GM21447 (cell line): ENCODE measurements around the gene KLF1.
"Not testable (repeated sequence)": the region's sequence is repeated elsewhere in the genome, so short reads cannot be mapped to it uniquely, and the experiment has no call there.

Experiments
- ATAC-seq: cut with Tn5 transposase; IDR thresholded peaks from one replicate; pipeline ENCODE4 v1.9.1; 2021; ENCODE audit not compliant: unreplicated experiment

KLF1 gene

DNA sequence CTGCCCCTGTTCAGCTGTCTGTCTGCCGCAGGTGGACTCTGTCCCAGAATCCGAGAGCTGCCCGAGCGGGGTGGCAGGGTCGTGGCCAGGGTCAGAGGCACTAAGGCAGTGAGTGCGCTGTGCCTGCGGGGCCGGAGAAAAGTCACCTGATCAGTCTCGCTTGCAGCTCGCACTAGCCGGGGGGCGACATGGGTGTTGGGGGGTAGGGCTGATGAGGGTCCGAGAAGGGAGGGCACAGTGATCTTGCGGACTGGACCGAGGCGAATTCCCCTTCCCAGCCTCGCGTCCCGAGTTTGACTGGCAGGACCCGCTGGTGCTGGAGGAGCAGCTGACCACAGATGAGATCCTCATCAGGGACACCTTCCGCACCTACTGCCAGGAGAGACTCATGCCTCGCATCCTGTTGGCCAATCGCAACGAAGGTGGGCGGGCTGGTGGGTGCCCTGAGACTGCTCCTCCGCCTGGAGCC, 4.6 kb upstream of the KLF1 start:
- no peak for ATAC-seq

DNA sequence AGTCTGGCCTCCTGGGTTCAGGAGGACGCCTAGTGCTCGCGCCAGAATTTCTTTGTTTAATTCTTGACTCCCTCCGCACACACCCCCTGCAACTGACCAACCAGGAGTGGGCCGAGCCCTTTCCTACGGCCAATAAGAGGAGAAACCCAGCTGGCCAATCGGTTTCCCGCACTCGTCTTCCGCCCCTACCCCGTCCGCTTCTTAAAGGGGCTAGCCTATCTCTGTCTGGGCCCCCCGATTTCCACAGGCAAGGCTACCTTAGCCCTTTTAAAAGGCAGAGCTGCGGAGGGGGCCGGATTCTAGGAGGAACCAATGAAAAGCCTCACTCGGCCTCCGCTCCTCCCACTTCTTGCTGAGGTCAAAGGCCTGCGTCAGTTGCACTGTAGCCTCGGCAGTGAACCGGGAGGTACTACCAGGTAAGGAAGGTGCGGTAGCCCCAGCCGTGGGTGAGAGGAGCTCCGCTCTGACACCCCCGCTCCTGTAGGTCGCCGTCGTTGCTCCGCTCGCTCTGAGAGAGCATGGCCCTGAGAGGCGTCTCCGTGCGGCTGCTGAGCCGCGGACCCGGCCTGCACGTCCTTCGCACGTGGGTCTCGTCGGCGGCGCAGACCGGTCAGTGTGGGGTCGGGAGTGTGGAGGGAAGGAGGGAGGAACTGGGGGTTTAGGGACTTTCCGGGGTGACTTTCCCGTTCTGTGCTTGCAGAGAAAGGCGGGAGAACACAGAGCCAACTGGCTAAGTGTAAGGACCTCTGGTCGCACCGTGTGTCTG, 4.0 kb upstream of the KLF1 start, which contains the start of gene GCDH:
GCDH (plus strand) TSS at position 374 of the 766 bp plus-strand sequence; CDS start at position 519, 145 bp downstream.
- peak; percentile 92 for ATAC-seq

DNA sequence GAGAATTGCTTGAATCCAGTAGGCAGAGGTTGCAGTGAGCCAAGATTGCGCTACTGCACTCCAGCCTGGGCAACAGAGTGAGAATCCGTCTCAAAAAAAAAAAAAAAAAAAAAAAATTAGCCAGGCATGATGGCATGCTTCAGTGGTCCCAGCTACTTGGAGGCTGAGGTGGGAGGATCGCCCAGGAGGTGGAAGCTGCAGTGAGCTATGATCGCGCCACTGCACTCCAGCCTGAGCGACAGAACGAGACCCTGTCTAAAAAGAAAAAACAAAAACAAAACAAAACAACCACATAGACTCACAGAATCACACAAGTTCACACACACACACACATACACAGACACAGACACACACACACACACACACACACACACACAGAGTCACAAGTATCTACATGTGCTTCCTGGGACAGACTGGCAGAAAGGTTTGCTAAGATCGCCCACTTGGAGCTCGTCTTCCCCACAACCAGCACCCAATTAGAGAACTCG, 3.3 kb upstream of the KLF1 start:
- not testable (repeated sequence) for ATAC-seq

DNA sequence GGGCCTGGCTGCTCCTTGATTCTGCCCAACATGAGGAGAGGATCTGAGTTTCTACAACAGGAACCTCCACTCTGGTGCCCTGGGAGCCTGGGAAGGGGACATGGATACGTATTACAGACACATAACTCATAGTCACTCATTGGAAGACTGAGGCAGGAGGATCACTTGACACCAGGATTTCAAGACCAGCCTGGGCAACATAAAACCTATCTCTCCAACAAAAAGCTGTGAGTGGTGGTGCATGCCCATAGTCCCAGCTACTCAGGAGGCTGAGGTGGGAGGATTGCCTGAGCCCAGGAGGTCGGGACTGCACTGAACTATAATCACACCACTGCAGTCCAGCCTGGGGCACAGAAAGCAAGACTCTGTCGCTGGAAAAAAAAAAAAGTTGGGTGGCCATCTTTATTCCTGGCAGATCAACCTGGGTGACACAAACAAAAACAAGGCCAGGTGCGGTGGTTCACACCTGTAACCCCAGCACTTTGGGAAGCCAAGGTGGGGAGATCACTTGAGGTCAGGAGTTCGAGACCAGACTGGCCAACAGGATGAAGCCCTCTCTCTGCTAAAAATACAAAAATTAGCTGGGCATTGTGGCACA, 1.1 kb upstream of the KLF1 start:
- no peak for ATAC-seq

DNA sequence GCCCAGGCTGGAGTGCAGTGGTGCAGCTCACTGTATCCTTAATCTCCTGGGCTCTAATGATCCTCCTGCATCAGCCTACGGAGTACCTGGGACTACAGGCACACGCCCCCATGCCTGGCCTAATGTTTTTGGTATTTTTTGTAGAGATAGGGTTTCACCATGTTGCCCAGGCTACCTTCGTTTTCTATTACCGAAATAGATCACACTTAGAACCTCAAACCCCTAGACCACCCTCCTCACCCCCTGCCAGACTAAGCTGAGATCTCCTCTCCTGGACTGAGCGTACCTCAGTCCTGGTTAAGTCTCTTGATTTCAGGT, 391 bp downstream of the KLF1 start:
- ATAC-seq: no peak

DNA sequence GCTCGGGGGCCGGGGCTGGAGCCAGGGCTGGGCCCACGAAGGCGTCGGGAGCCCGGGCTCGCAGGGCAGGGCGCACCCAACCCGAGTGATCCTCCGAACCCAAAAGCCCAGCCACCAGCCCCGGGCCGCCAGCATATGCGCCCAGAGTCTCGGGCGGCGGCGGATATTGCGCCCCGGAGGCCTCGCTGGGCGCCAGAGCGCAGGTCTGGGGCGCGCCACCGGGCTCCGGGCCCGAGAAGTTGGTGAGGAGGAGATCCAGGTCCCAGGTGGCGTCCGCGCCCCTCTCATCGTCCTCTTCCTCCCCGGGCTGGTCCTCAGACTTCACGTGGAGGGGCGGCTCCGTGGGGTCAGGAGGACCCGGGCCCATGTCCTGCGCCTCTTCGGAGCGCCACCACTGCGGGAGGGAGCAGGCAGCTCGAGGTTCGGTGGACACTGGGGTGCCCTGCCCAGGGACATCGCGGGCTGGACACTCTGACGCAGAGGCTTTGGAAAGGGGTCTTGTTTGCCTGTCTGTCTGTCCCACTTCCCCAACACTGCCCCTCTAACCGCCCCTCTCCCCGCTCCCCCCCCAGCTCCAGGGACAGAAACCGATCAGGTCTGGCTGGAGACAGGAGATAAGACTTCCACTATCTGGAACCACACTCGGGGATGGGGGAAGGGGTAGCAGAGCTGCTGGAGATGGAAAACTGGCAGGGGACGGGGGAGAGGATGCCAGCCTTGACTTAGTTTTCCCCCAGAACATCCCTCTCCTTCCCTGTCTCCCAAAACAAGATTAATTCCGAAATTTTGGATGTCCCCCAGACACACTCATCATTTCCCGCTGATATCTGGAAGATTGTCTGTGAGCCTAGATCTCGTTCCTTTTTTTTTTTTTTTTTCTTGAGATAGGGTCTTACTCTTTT, 1.0 kb downstream of the KLF1 start:
- no peak for ATAC-seq

DNA sequence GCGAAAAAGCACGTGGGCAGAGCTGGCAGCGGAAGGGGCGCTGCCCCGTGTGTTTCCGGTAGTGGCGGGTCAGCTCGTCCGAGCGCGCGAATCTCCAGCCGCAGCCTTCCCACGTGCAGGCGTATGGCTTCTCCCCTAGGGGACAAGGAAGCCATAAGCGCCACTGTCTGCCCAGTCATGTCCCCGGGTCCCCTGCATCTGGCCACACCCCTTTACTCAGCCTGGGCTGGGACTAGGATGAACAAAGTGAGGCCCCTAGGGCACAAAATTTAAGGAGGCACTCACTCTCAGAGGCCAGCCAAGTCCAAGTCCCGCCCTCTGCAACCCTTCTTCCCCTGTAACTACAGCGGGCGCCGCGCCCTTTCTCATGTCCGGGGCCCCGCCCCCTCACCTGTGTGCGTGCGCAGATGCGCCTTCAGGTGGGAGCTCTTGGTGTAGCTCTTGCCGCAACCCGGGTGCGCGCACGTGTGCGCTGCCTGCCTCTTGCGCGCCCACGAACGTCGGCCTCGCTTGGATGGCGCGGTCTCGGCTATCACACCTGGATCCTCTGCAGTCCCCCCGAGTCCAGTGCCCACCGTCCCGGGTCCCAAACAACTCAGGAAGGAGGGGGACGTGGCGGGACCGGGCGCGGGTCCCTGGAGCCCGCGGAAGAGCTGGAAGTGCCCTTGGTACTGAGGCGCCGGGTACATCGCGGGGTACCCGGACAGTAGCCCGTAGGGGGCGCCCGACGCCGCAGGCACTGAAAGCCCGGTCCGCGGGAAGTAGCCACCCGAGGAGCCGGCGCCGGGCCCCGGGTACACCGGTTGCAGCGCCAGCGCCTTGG, 1.9 kb downstream of the KLF1 start:
- ATAC-seq: no peak

DNA sequence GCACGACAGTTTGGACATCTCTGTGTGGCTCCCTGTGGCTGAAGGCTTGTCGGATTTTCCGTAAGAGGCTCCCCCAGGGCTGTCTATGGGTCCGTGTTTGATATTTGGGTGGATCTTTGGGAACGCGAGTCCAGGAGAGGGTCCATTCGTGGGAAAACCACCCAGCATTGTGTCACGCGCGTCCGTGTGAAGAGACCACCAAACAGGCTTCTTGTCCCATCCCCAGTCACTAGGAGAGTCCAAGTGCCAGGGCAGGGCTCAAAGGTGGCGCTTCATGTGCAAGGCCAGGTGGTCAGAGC, 2.4 kb downstream of the KLF1 start:
- no peak for ATAC-seq

DNA sequence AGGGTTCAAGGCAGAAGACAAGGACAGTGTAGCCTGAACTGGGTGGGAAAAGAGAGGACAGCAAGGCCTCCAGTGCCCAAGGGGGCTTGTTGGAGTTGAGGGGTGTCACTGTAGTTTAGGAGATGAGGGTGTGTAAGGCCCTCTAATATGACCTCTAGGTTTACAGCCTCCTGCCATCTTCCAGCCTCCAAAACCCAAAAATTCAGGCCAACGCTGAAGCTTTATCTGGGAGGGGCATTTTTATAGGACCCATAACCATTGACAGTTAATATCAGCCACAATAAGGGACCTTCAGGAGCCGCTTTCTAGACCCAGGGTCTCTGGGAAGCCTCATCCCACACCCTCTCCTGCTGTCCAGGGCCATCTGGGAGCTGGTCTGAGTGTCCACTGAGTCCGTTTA, 2.8 kb downstream of the KLF1 start:
- no peak for ATAC-seq

DNA sequence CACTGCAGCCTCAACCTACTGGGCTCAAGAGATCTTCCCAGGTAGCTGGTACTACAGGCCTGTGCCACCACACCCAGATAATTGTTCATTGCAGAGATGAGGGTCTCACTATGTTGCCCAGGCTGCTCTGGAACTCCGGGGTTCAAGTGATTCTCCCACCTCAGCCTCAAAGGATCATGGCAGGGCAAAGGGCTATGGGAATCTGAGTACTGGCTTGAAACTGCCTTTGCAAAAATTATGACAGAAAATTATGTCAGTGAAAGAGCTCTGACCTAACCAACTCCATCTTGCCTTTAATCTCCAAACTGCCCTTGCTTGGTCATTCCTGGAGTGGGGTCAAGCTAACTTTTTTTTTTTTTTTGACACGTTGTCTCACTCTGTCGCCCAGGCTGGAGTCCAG, 4.4 kb downstream of the KLF1 start:
- no peak for ATAC-seq

DNA sequence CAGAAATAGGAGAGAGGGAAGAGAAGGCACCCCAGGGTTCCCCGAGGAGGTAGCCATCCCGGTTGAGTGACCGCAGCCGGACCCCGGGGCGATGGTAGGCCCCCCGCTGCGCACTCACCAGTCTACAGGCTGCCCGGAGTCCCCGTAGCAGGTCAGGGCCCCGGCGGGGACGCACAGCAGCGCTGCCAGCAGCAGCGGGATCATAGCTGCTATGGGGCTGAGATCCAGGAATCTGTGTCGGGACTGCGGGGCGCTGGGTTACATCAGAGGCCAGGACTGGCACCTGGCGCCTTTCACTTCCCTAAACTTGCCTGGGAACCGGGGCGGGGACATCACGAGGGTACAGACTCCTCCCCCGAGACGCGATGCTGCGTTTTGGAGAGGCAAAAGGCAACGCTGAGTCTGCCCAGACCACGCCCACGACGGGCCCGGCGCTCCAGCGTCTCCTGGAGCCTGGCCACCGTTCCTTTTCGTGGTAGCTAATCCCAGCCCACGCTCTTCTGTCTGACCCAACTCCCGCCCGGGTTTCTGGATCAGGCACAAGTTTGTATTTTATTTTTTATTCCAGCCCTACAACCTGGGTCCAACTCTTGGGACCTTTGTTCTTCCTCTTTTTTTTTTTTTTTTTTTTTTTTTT, 5.7 kb downstream of the KLF1 start, which contains the start of gene DNASE2:
DNASE2 (minus strand) TSS at position 278 of the 637 bp plus-strand sequence; CDS start at position 204, 74 bp downstream.
- ATAC-seq: peak; percentile 82

DNA sequence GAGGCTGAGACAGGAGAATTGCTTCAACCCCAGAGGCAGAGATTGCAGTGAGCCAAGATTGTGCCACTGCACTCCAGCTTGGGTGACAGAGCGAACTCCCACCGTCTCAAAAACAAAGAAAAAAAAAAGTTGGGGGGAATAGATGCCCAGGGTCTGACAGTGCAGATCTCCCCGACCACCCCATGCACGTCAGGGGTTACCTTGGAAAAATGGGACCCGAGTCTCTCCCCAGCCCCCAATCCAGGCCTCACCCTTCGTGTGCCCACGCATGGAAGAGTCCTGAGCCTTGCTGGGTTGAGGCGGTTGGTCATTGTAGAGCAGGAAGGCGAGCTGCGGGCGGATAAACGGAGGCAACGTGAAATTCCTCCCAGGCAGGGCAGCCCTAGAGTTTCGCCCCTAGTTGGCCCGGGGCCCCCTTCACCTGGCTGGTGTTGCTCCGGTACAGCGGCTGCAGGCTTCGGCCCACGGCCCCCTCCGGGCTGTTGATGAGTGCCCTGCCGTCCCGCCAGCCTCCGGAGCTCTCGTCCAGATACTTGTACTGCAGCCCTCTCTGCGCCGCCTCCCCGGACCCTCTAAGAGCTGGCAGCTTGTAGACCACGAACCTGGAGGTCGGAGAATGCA, 6.3 kb downstream of the KLF1 start:
- peak; percentile 26 for ATAC-seq

DNA sequence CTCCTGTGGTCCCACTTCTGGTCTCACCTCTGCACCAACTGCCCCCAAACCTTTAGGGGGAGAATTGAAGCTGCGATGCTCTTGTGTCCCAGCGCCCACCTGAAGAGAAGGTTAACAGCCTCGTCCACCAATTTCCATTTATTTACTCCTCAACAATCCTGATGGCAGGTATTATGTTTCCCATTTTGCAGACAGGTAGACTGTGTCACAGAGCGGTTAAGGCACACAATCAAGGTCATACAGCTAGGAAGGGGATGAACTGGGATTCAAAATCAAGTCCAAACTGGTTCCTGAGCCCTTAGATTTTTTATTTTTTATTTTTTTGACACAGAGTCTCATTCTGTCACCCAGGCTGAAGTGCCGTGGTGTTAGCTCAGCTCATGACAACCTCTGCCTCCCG, 11.9 kb downstream of the KLF1 start:
- no peak for ATAC-seq

DNA sequence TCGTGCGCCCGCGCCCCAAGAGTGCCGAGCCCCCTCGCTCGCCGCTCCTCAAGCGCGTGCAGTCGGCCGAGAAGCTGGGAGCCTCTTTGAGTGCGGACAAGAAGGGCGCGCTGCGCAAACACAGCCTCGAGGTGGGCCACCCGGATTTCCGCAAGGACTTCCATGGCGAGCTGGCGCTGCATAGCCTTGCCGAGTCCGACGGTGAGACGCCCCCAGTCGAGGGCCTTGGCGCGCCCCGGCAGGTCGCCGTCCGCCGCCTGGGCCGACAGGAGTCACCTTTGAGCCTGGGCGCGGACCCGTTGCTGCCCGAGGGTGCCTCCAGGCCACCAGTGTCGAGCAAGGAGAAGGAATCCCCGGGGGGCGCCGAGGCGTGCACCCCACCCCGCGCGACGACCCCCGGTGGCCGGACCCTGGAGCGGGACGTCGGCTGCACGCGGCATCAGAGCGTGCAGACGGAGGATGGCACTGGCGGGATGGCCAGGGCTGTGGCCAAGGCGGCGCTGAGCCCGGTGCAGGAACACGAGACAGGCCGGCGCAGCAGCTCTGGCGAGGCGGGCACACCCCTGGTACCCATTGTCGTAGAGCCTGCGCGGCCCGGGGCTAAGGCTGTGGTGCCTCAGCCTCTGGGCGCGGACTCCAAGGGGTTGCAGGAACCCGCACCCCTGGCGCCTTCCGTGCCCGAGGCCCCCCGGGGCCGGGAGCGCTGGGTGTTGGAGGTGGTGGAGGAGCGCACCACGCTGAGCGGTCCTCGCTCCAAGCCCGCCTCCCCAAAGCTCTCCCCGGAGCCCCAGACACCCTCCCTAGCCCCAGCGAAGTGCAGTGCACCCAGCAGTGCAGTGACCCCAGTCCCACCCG, 12.9 kb downstream of the KLF1 start:
- no peak for ATAC-seq

DNA sequence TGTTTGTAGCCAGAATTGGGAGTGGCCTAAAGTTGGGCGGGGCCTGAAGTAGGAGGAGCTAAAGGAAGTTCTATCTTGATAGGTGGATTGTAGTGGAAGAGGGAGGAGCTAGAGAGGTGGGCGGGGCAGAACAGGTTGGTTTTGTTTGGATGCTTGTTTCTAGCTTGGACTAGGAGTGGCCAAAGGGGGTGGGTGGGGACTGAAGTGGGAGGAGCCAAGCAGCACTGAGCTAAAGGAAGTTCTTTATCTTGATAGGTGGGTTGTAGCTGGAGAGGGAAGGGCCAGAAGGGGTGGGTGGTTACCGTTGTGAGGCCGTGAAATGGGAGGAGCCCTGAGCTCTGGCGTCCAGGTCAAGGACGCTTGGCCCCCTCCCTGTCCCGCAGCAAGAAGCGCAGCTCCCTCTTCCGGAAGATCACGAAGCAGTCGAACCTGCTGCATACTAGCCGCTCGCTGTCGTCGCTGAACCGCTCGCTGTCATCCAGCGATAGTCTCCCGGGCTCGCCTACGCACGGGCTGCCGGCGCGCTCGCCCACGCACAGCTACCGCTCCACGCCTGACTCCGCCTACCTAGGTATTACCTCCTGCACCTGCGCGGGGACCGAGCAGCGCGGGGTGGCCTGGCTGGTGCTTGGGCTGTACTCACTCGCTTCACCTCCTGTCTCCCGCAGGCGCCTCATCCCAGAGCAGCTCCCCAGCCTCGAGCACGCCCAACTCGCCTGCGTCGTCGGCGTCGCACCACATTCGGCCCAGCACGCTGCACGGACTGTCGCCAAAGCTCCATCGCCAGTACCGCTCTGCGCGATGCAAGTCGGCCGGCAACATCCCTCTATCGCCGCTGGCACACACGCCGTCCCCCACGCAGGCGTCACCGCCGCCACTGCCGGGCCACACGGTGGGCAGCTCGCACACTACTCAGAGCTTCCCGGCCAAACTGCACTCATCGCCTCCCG, 13.8 kb downstream of the KLF1 start:
- ATAC-seq: no peak

DNA sequence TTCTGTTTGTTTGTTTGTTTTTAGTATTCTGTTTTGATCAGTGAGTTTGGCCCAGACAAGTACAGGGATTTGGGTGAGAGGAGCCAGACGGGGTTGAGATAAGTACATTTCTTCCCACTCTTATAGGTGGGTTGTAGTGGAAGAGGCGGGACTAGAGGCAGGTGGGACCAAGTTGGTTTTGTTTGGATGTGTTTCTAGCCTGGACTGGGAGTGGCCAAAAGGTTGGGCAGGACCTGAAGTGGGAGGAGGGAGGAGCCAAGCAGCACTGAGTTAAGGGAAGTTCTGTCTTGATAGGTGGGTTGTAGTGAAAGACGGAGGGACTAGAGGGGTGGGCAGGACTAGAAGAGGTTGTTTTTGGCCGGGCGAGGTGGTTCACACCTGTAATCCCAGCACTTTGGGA, 14.7 kb downstream of the KLF1 start:
- no peak for ATAC-seq

DNA sequence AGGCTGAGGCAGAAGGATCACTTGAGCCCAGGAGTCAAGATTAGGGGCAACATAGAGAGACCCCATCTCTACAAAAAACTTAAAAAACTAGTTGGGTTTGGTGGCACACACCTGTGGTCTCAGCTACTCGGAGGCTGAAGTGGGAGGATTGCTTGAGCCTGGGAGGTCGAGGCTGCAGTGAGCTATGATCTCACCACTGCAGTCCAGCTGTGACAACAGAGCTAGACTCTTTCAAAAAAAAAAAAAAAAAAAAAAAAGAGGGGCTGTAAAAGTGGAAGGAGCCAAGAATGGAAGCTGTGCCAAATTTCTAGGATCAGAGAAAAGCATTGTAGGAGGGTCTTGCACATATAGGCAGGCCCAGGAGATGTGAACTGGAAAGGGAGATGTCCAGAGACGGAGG, 15.3 kb downstream of the KLF1 start:
- ATAC-seq: no peak
